ENCODE measurements around the gene CNTNAP4.

Gene CNTNAP4

GRCh38 chr16:76276745-76277438, at the start of gene CNTNAP4:
Gene CNTNAP4, plus strand, starts transcription at chr16:76277401. Its CDS starts 262 bp downstream, at chr16:76277663.
- no peak for TF ChIP-seq ESRRG (CRISPR knock-in tag; IDR thresholded peaks at IDR 0.05)
- no peak for ATAC-seq

- ATAC-seq: no peak
- TF ChIP-seq ZC3H10 (CRISPR knock-in tag; IDR thresholded peaks at IDR 0.05) (no peak), PPARA (CRISPR knock-in tag; IDR thresholded peaks at IDR 0.05; ENCODE audit: borderline replicate concordance) (no peak), ZNF565 (CRISPR knock-in tag; conservative IDR thresholded peaks at IDR 0.05; ENCODE audit: low read depth) (no peak), GLIS3 (CRISPR knock-in tag; IDR thresholded peaks at IDR 0.05) (no peak), ESRRG (CRISPR knock-in tag; IDR thresholded peaks at IDR 0.05) (no peak), TOX (CRISPR knock-in tag; IDR thresholded peaks at IDR 0.05; ENCODE audit: borderline replicate concordance) (no peak), ARNTL (CRISPR knock-in tag; IDR thresholded peaks at IDR 0.05; ENCODE audit: borderline replicate concordance, low read depth) (no peak), TSHZ2 (CRISPR knock-in tag; IDR thresholded peaks at IDR 0.05) (no peak), TCF4 (CRISPR knock-in tag; IDR thresholded peaks at IDR 0.05; ENCODE audit: borderline replicate concordance) (no peak), ZFP30 (CRISPR knock-in tag; IDR thresholded peaks at IDR 0.05) (no peak), POU6F1 (CRISPR knock-in tag; IDR thresholded peaks at IDR 0.05; ENCODE audit: borderline replicate concordance, low read depth) (no peak), ZNF70 (CRISPR knock-in tag; IDR thresholded peaks at IDR 0.05) (no peak), ISL1 (CRISPR knock-in tag; IDR thresholded peaks at IDR 0.05) (no peak), BACH2 (CRISPR knock-in tag; IDR thresholded peaks at IDR 0.05; ENCODE audit: borderline replicate concordance) (no peak), OSR1 (CRISPR knock-in tag; IDR thresholded peaks at IDR 0.05) (no peak)
These were observed 48.6 kb upstream of the CNTNAP4 start for GRCh38 chr16:76228546-76229146.

GRCh38 chr16:76232704-76233103, 44.5 kb upstream of the CNTNAP4 start:
- ATAC-seq: no peak
- TF ChIP-seq OSR1 (CRISPR knock-in tag; IDR thresholded peaks at IDR 0.05) (no peak), TSHZ2 (CRISPR knock-in tag; IDR thresholded peaks at IDR 0.05) (no peak), RARB (CRISPR knock-in tag; IDR thresholded peaks at IDR 0.05) (no peak), BACH2 (CRISPR knock-in tag; IDR thresholded peaks at IDR 0.05; ENCODE audit: borderline replicate concordance) (no peak)

GRCh38 chr16:76235025-76235424, 42.2 kb upstream of the CNTNAP4 start:
- no peak for ATAC-seq
- no peak for TF ChIP-seq GLIS3 (CRISPR knock-in tag; IDR thresholded peaks at IDR 0.05)
- TF ChIP-seq OSR1 (CRISPR knock-in tag; IDR thresholded peaks at IDR 0.05): no peak
- no peak for TF ChIP-seq ARNTL (CRISPR knock-in tag; IDR thresholded peaks at IDR 0.05; ENCODE audit: borderline replicate concordance, low read depth)
- TF ChIP-seq CSDC2 (CRISPR knock-in tag; IDR thresholded peaks at IDR 0.05): no peak
- no peak for TF ChIP-seq CSRNP3 (CRISPR knock-in tag; IDR thresholded peaks at IDR 0.05)
- no peak for TF ChIP-seq ZNF565 (CRISPR knock-in tag; conservative IDR thresholded peaks at IDR 0.05; ENCODE audit: low read depth)
- no peak for TF ChIP-seq ZNF70 (CRISPR knock-in tag; IDR thresholded peaks at IDR 0.05)
- no peak for TF ChIP-seq PATZ1 (CRISPR knock-in tag; IDR thresholded peaks at IDR 0.05; ENCODE audit: borderline replicate concordance)
- no peak for TF ChIP-seq POU6F1 (CRISPR knock-in tag; IDR thresholded peaks at IDR 0.05; ENCODE audit: borderline replicate concordance, low read depth)
- no peak for TF ChIP-seq ESRRG (CRISPR knock-in tag; IDR thresholded peaks at IDR 0.05)
- no peak for TF ChIP-seq CREB5 (CRISPR knock-in tag; IDR thresholded peaks at IDR 0.05; ENCODE audit: low read depth)

Data from SK-N-SH treated with all-trans-retinoic acid at 6 μM for 48 hours (cell line).